AG04450 (cell line): ENCODE data around the gene CCDC141. TPM values are rescaled to one million over a fixed set of nuclear protein-coding genes. Genes with fewer than 3 reads are reported as not detected.

Experiments
- CTCF ChIA-PET: fragments of 300-600, 350-600 bp; formaldehyde crosslinking; extraction: SDS; loops from one replicate; lab custom pipeline; 2022; ENCODE audit warnings: antibody characterized with exemption, inconsistent platforms; lab: Charles Lee
- POLR2A ChIA-PET: fragments of 350-600 bp; formaldehyde crosslinking; extraction: SDS; loops from one replicate; lab custom pipeline; 2021; ENCODE audit warnings: antibody characterized with exemption, inconsistent platforms; lab: Yijun Ruan, JAX
- DNase-seq: peaks from one replicate; pipeline ENCODE4 v3.0.0-alpha.2; 2011; ENCODE audit warnings: low read depth, low spot score
- H3K27ac ChIP-seq: one replicate; pipeline ENCODE4 v1.5.1; 2012; ENCODE audit warnings: low read depth, low read length, control low read depth
- H3K27me3 ChIP-seq: one replicate; pipeline ENCODE4 v1.6.0; 2012; ENCODE audit warnings: low read length; ENCODE audit not compliant: control insufficient read depth, insufficient read depth
- H3K4me3 ChIP-seq: 2 replicates; pipeline ENCODE4 v1.5.1; 2011; ENCODE audit warnings: mild to moderate bottlenecking, low read depth, low read length, control low read depth
- H3K9me3 ChIP-seq: 2 replicates; pipeline ENCODE4 v1.5.1; 2012; ENCODE audit warnings: low read length; ENCODE audit not compliant: control insufficient read depth, insufficient read depth
- polyA plus RNA-seq: library from polyadenylated mRNA; depleted of rRNA; stranded (reverse); fragments of >200 nt; gene quantifications from 2 replicates; pipeline ENCODE4 v1.2.3, GENCODE V29; 2011
- TF ChIP-seq, protein P1 (sequence below): IDR thresholded peaks from 2 replicates; pipeline ENCODE4 v1.5.1; 2011; ENCODE audit warnings: low read depth, low read length, control low read depth, inconsistent platforms

CCDC141 gene
- polyA plus RNA-seq, 1 experiment = not detected

DNA sequence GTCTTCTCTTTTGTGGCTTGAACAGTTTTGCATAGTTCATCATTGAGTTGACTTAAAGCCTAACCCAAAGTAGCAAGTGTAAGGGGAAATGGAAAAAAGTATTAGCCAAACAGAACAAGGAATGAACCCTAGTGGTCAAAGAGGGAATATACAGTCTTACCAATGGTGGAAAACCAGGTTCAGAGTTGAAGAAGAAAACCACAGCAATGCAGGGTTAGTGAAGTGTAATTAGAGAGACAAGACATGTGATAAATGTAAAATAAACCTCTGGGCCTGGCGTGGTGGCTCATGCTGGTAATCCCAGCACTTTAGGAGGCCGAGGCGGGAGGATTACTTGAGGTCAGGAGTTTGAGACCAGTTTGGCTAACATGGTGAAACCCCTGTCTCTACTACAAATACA, 245.1 kb downstream of the CCDC141 start:
- Histone ChIP-seq H3K9me3 (no peaks in the 10 kb centered on the region), H3K27me3 (no peaks in the 10 kb centered on the region), H3K4me3 (no peak overlapping the region), H3K27ac (no peak overlapping the region)
- TF ChIP-seq, protein P1, sequence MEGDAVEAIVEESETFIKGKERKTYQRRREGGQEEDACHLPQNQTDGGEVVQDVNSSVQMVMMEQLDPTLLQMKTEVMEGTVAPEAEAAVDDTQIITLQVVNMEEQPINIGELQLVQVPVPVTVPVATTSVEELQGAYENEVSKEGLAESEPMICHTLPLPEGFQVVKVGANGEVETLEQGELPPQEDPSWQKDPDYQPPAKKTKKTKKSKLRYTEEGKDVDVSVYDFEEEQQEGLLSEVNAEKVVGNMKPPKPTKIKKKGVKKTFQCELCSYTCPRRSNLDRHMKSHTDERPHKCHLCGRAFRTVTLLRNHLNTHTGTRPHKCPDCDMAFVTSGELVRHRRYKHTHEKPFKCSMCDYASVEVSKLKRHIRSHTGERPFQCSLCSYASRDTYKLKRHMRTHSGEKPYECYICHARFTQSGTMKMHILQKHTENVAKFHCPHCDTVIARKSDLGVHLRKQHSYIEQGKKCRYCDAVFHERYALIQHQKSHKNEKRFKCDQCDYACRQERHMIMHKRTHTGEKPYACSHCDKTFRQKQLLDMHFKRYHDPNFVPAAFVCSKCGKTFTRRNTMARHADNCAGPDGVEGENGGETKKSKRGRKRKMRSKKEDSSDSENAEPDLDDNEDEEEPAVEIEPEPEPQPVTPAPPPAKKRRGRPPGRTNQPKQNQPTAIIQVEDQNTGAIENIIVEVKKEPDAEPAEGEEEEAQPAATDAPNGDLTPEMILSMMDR = peak; percentile 59
- ChIA-PET POLR2A (no interaction called here), CTCF (interaction anchor here (0.9 to 1.9 kb wide), 4 partner anchors 10 to 325 kb away, joined by 4 to 8 read pairs (median 5); no protein-coding TSS in a partner anchor)
- no peak for DNase-seq

DNA sequence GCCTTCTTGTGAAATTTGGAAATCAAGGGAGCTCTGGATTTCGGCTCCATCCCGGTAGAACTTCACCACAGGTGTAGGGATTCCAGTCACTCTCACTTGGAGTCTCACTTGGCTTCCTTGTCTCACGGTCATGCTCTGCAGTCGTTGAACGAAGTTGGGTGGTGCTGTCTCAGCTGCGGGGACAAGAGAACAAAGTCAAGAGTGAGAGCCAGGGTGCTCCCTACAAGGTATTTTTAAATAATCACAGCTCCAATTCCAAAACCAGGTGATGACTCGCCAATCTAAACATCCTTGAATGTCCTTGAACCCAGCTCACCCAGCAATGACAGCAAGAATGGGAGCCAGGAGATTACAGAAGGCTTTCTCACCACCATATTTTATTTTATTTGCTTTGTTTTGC, 249.4 kb downstream of the CCDC141 start:
- Histone ChIP-seq H3K4me3 (no peak overlapping the region), H3K27me3 (no peaks in the 10 kb centered on the region), H3K27ac (no peak overlapping the region), H3K9me3 (no peaks in the 10 kb centered on the region)
- DNase-seq = no peak
- ChIA-PET POLR2A (no interaction called here), CTCF (interaction anchor here (1.1 to 1.4 kb wide), 2 partner anchors 113 to 330 kb away, joined by 3 to 4 read pairs; no protein-coding TSS in a partner anchor)
- TF ChIP-seq, protein P1 = no peak

DNA sequence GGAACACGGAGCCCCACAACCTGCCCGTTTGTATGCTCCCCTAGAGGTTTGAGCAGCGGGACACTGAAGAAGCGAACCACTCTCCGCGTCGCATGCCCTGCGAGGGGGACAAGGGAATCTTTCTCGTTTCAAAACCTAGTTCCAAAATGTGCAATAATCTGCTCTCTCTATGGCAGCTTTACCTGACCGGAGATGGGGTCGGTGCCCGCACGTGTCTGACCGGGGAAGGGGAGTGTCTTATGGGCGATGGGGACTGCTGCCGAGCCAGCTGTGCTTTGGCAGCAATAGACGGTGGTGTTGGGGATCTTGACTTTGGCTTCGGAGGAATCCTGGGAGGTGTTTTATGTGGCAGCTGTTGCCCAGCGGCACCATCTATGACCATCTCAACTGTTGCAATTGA, 250.6 kb downstream of the CCDC141 start:
- DNase-seq = no peak
- H3K4me3 ChIP-seq = no peak overlapping the region
- no peak overlapping the region for H3K27ac ChIP-seq
- ChIA-PET CTCF (no interaction called here), POLR2A (no interaction called here)
- no peaks in the 10 kb centered on the region for H3K9me3 ChIP-seq
- TF ChIP-seq, protein P1 = no peak
- H3K27me3 ChIP-seq = no peaks in the 10 kb centered on the region

DNA sequence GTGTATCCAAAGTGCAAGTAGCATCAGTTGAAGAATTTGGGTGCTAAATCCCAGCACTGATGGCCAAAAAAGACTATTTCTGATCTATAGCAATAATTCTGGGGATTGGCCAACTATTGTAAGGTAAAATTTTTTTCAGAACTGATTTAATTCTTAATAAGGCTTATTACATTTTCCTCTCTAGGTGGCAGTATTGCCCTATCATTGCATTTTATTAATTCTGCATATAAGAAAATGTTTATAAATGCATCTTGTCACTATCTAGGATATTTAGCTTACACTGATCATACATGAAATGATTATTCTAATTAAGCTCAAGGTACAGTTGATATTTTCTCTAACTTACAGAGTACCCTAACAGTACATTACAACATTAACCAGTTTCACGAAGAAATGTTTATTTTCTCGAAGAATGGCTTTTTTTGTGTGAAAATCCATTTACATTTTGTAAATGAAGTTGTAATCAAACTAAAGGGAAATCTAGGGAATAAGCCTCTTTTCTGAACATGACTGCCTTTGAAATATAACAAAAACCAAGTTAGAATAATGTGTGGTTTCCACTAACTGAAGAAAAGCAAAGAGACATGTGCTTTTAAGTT, 253.8 kb downstream of the CCDC141 start:
- CTCF ChIA-PET = interaction anchor here (0.6 to 5.9 kb wide), 25 partner anchors 11 to 423 kb away, joined by 3 to 69 read pairs (median 4); partner anchors contain the start of gene TTN

DNA sequence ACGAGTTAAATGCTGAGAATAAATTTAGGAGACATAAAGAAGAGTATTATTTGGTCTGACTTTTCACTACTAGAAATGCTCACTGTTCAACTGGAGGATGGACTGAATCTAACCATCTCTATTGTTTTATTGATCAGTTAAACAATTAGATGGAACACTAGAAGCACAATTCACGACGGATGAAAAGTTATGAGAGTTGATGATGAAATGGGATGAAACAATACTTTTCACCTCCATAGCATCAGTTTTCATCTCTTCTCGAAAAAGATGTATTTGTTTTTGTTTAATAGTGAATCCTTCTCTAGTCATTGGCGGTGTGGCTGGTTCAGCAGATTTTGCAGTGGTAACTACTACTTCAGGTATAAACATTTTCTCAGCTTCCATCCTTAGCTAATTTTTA, 262.0 kb downstream of the CCDC141 start:
- no peak overlapping the region for H3K27ac ChIP-seq
- H3K27me3 ChIP-seq = no peaks in the 10 kb centered on the region
- no peak overlapping the region for H3K4me3 ChIP-seq
- CTCF ChIA-PET = no interaction called here
- H3K9me3 ChIP-seq = no peaks in the 10 kb centered on the region
- DNase-seq = no peak
- TF ChIP-seq, protein P1 = no peak
- POLR2A ChIA-PET = no interaction called here

More for the DNA sequence above, 253.8 kb downstream of the CCDC141 start:
- DNase-seq = peak; percentile 4
- H3K27ac ChIP-seq = no peak overlapping the region
- TF ChIP-seq, protein P1 = peak; percentile 60
- no peaks in the 10 kb centered on the region for H3K9me3 ChIP-seq
- POLR2A ChIA-PET = no interaction called here
- no peak overlapping the region for H3K4me3 ChIP-seq
- H3K27me3 ChIP-seq = no peaks in the 10 kb centered on the region
